G401 (cell line): ENCODE results near the gene COL23A1. TPM values are rescaled to one million over a fixed set of nuclear protein-coding genes. Genes with fewer than 3 reads are reported as not detected.
"Not testable (repeated sequence)": the region's sequence is repeated elsewhere in the genome, so short reads cannot be mapped to it uniquely, and the experiment has no call there.

Experiments used
- DNase-seq: peaks from one replicate; pipeline ENCODE4 v3.0.0-alpha.2; 2015; ENCODE audit warnings: low spot score
- in situ Hi-C: cut with HindIII; loops from 2 replicates; pipeline ENCODE4 v1.10.0; 2016; ENCODE audit warnings: low sequenced_read_pairs, mixed read lengths
- total RNA-seq: library from RNA; depleted of rRNA; stranded (reverse); fragments of >200 nt; shearing (Covaris generic); gene quantifications from 2 replicates; pipeline ENCODE4 v1.2.3, GENCODE V29; 2014

The COL23A1 gene
- total RNA-seq, 1 experiment from 2014 or later: not detected

- in situ Hi-C loops: no loop called here
- no peak for DNase-seq
Measured at GRCh38 chr5:178590924-178591423, 781 bp upstream of the COL23A1 start.

GRCh38 chr5:178589180-178590140 lies 733 bp downstream of the COL23A1 start:
- in situ Hi-C loops: no loop called here
- no peak for DNase-seq

DNA sequence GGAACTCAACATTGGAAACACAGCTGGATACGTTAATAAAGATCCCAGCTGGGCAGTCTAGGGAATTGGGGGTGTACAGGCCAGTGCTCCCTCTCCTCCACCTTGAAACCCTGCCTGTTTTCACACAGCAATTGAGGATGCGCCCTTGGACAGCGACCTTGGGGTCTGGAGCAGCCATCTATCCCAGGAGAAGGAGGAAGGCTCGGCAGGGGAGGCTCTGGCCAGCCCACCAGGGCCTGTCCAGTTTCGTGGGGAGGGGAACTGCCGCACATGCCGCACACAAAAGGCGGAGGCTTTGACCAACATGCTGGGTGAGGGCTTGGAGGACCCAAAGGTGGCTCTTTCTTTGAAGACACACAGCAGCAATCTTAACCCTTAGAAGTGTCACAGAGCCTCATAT lies 1.4 kb downstream of the COL23A1 start:
- in situ Hi-C loops: no loop called here
- no peak for DNase-seq

DNA sequence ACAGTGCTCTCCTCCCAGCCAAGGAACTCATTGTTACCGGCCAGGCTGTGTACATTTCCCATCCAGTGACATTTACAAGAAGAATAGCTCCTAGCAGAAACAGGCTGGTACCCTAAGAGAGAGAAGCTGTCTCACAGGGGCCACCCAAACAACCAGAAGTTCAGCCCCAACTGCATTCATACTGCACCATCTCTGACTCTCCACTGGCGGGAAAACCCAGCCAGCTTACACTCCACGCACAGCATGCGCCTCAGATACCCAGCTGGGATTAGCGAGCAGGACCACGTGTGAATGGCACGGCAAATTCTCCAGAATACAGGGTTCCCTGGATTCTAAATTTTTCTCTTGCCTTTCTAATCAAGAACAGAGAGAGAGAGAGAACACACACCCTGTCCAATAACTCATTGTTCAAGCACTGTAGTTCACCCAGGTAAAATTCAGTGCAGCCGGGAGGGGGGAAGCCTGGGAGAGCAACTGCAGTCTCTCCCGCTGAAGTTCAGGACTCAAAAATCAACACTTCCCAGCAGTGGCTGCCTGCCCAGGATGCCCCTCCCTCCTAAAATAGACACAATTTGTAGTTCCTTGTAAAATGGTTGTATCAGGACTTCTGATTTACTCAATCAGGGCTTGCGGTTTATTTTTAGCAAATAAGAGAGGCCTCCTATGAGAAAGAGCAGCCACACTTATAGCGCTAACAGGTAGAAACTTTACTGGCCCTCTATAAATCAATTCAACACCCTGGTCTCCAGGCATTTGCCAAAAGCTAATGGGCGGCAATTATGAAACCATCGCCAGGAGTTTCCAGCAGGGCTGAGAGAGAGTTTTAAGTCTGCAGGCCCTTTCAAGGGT lies 2.2 kb downstream of the COL23A1 start:
- DNase-seq: no peak
- in situ Hi-C loops: no loop called here

DNA sequence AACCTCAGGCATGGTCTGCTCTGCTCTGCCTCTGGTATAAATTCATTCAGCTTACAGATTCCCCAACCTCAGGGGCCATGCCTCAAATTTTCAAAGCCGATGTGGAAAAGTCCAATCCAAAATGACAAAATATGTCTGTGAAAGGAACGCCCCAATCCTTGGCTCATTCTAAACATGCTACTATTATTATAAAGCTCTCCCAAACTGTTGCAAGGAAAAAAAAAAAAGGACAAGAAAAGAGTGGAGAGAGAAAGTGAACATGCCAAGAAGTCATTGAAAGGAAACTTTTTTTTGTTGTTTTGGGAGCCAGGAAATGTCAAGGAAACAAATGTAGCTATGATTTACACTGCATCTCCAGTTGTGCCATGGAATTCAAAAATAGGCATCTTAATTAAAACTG lies 3.8 kb downstream of the COL23A1 start:
- in situ Hi-C loops: no loop called here
- no peak for DNase-seq

- peak; percentile 28 for DNase-seq
- in situ Hi-C loops: not testable (repeated sequence)
Measured at GRCh38 chr5:178585421-178585820, 4.8 kb downstream of the COL23A1 start.

GRCh38 chr5:178583279-178583678 lies 6.9 kb downstream of the COL23A1 start:
- in situ Hi-C loops: no loop called here
- no peak for DNase-seq

GRCh38 chr5:178582291-178582690 lies 7.9 kb downstream of the COL23A1 start:
- no peak for DNase-seq
- in situ Hi-C loops: no loop called here

DNA sequence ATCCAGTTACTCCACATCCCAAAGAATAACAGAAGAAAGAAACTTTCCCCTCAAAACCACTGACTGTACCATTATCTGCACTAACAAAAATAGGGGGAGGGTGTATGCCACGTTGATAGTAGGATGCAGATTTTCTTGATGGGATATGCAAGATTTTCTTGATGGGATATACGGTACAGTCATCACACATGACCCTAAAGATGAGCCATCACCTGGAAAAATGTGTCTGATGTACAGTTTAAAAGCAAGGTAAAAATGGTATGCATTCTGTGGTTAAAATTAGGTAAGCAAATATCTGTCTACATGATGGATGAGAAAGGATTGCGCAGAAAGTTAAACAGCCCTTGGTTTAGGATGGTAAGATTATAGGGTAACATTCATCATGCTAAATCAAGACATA lies 8.6 kb downstream of the COL23A1 start:
- DNase-seq: no peak
- in situ Hi-C loops: no loop called here

GRCh38 chr5:178580271-178580955 lies 9.8 kb downstream of the COL23A1 start:
- in situ Hi-C loops: no loop called here
- no peak for DNase-seq

- no peak for DNase-seq
- in situ Hi-C loops: no loop called here
Measured at GRCh38 chr5:178577944-178578343, 12.2 kb downstream of the COL23A1 start.

DNA sequence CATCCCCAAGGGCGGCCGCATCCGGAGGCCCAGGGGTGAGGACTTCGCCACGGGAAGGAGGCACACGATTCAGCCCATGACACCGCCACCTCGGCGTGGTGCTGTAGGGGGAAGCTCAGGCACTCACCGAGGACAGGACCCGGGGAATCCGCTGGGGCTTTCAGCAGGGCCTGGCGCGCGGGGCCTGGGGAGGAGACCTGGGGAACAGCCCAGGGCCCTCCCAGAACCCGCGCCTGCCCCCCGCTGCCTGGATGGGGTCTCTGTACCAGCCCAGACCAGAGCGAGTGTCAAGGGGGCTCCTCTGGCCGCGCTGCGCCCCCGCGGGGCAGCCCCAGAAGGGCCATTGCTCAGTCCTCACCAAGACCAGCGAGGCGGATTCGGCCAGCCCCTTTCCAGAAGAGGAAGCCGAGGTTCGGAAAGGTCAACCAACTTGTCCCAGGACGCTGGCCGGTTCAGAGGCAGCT lies 12.8 kb downstream of the COL23A1 start:
- in situ Hi-C loops: no loop called here
- peak; percentile 33 for DNase-seq

GRCh38 chr5:178576591-178577351 lies 13.4 kb downstream of the COL23A1 start:
- in situ Hi-C loops: no loop called here
- DNase-seq: peak; percentile 18

DNA sequence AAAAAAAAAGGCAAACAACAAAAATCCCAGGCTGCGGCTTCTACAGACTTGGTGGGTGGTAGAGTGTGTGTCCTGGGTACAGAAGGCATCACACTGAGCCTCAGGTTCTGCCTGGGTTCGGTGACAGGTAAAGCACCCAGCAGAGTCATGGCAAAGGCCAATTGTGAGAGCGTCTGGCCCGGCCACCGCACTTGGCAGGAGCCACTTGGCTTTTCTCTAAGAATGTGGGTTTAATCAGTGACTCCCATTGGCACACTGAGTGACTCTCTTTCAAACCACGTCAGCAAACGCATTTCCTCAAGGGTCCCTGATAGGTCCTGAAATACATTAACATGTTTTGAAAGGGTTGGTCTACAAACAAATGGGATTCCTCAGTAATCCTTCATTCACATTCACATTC lies 17.0 kb downstream of the COL23A1 start:
- no peak for DNase-seq
- in situ Hi-C loops: no loop called here

- in situ Hi-C loops: no loop called here
- no peak for DNase-seq
Measured at GRCh38 chr5:178572617-178573016, 17.6 kb downstream of the COL23A1 start.

DNA sequence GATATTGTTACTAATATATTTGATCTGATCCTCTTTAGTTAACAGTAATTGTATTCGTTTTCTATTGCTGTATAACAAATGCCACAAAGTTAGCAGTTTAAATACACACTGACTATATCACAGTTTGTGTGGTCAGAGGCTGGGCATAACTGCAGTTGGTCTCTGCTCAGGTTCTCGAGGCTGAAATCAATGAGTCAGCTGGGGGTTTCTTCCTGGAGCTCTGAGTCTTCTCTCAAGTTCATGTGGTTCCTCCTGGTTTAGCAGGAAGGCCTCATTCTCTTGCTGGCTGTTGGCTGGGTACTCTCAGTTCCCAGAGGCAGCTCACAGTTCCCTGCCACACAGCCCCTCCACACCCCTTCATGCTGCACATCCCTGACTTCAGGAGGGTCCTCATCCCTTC lies 20.7 kb downstream of the COL23A1 start:
- no peak for DNase-seq
- in situ Hi-C loops: no loop called here

DNA sequence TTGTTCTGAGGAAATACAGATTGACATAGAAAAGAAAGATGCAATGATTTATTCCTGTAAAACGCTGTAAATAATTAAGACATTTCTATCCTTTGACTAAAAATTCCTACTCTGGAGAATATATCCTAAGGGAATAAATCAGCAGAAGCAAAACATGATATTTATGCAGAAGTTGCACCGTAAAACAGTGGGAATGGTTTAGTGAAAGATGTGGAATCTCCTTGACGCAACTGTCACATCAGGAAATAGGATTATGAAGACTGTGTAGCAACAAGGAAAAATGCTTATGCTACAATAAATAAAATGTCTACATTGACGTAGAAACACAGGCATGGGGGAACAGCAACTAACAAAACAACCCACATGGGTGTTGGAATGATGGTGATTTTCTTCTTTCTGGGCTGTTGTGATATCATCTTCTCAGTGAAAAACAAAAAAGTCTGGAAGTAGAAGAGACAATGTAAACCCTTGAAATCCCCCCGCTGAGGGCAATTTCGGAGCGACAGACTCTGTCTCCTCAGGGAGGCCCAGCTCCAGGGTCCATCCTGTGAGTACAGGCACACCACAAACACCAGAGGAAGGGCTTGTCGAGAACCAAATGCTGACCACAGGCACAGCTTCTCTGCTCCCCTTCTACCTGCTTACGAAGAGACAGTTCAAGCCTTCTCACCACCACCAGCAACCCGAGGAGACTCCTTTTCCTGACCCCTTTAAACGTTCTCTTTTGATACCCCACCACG lies 25.2 kb downstream of the COL23A1 start:
- in situ Hi-C loops: no loop called here
- DNase-seq: no peak

DNA sequence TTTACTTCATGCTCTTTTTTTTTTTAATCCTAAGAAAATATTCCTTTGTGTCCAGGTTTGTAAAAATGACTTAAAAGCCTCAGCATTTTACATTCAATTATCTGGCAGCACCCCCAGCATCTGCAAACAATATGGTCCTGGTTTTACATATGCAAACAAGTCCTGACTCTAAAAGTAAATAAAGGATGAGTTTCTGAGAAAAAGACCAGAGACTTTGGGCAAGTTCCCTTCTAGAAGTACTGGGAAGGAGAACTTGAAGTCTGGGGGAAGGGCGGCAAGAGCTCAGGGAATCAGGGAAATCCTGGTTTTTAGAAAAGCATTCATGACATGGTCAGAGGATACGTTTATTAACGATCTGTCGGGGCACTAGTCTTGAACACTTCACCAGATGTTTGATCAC lies 25.8 kb downstream of the COL23A1 start:
- in situ Hi-C loops: no loop called here
- DNase-seq: no peak
